Right kidney (tissue), 1 donor: ENCODE results near the gene ZC3H12D.
"Not testable (repeated sequence)": the region's sequence is repeated elsewhere in the genome, so short reads cannot be mapped to it uniquely, and the experiment has no call there.

ENCODE experiments used
- DNase-seq: peaks from one replicate; pipeline ENCODE4 v3.0.0-alpha.2; 2016

ZC3H12D gene

GRCh38 chr6:149483849-149484655, 762 bp downstream of the ZC3H12D start:
- DNase-seq: no peak

GRCh38 chr6:149483334-149483725, 1.5 kb downstream of the ZC3H12D start:
- DNase-seq: no peak

GRCh38 chr6:149482545-149483333, 2.1 kb downstream of the ZC3H12D start:
- no peak for DNase-seq

- DNase-seq: no peak
Observed at GRCh38 chr6:149480502-149481280, 4.1 kb downstream of the ZC3H12D start.

- DNase-seq: no peak
Observed at GRCh38 chr6:149478631-149479314, 6.0 kb downstream of the ZC3H12D start.

GRCh38 chr6:149477544-149477943, 7.3 kb downstream of the ZC3H12D start:
- no peak for DNase-seq

GRCh38 chr6:149476789-149477455, 7.9 kb downstream of the ZC3H12D start:
- DNase-seq: no peak

GRCh38 chr6:149474108-149474935, 10.5 kb downstream of the ZC3H12D start:
- no peak for DNase-seq

- no peak for DNase-seq
Observed at GRCh38 chr6:149473080-149474052, 11.4 kb downstream of the ZC3H12D start.

- DNase-seq: no peak
Observed at GRCh38 chr6:149472241-149472640, 12.6 kb downstream of the ZC3H12D start.

- DNase-seq: no peak
Observed at GRCh38 chr6:149471801-149472200, 13.0 kb downstream of the ZC3H12D start.

GRCh38 chr6:149470948-149471347, 13.9 kb downstream of the ZC3H12D start:
- no peak for DNase-seq

GRCh38 chr6:149468179-149468578, 16.6 kb downstream of the ZC3H12D start:
- no peak for DNase-seq

- DNase-seq: no peak
Observed at GRCh38 chr6:149467265-149467664, 17.5 kb downstream of the ZC3H12D start.

GRCh38 chr6:149464411-149464810, 20.4 kb downstream of the ZC3H12D start:
- no peak for DNase-seq

- no peak for DNase-seq
Observed at GRCh38 chr6:149463781-149464180, 21.0 kb downstream of the ZC3H12D start.

- not testable (repeated sequence) for DNase-seq
Observed at GRCh38 chr6:149462712-149463111, 22.1 kb downstream of the ZC3H12D start.

GRCh38 chr6:149461670-149462069, 23.1 kb downstream of the ZC3H12D start:
- no peak for DNase-seq

GRCh38 chr6:149460249-149460648, 24.6 kb downstream of the ZC3H12D start:
- DNase-seq: not testable (repeated sequence)
